GM10266 (cell line): ENCODE results near the gene PMVK.
"Not testable (repeated sequence)": the region's sequence is repeated elsewhere in the genome, so short reads cannot be mapped to it uniquely, and the experiment has no call there.

Source experiments
- DNase-seq: peaks from one replicate; pipeline ENCODE4 v3.0.0; 2012; ENCODE audit errors: extremely low spot score
- CTCF ChIP-seq: IDR thresholded peaks from 2 replicates; pipeline ENCODE4 v1.5.1; 2012; ENCODE audit warnings: mild to moderate bottlenecking, low read depth; ENCODE audit not compliant: control insufficient read depth, insufficient read depth; ENCODE audit errors: missing control alignments

Gene PMVK

GRCh38 chr1:154925335-154926170 lies 11.0 kb downstream of the PMVK start:
- no peak for TF ChIP-seq CTCF
- no peak for DNase-seq

- TF ChIP-seq CTCF, result no peak
- DNase-seq, result no peak
Measured at GRCh38 chr1:154923695-154924094, 12.8 kb downstream of the PMVK start.

GRCh38 chr1:154913273-154913672 lies 23.2 kb downstream of the PMVK start:
- no peak for DNase-seq
- no peak for TF ChIP-seq CTCF

- no peak for DNase-seq
- no peak for TF ChIP-seq CTCF
Measured at GRCh38 chr1:154912755-154913154, 23.8 kb downstream of the PMVK start.

GRCh38 chr1:154911691-154912550 lies 24.6 kb downstream of the PMVK start:
- TF ChIP-seq CTCF, result no peak
- no peak for DNase-seq

- TF ChIP-seq CTCF, result no peak
- no peak for DNase-seq
Measured at GRCh38 chr1:154910851-154911250, 25.7 kb downstream of the PMVK start.

- DNase-seq, result no peak
Measured at GRCh38 chr1:154908937-154909336, 27.6 kb downstream of the PMVK start.

GRCh38 chr1:154908129-154908528 lies 28.4 kb downstream of the PMVK start:
- DNase-seq, result not testable (repeated sequence)

More at GRCh38 chr1:154908937-154909336, 27.6 kb downstream of the PMVK start:
- TF ChIP-seq CTCF, result no peak
